Erythroblast (primary cell): ENCODE measurements around the gene MYO5C.

Experiments used
- GATA1 ChIP-seq: IDR thresholded peaks from 2 replicates; pipeline ENCODE4 v1.6.1; 2011; ENCODE audit warnings: low read depth, mild to moderate bottlenecking, control low read depth, low read length, moderate library complexity
- POLR2A ChIP-seq: IDR thresholded peaks from 2 replicates; pipeline ENCODE4 v1.6.1; 2011; ENCODE audit warnings: mild to moderate bottlenecking, low read length

- TF ChIP-seq POLR2A (no peak), GATA1 (no peak)
Observed at GRCh38 chr15:52328680-52329079, 33.1 kb upstream of the MYO5C start.
